Activated CD8-positive, alpha-beta memory T cell treated with anti-CD3 and anti-CD28 coated beads, Interleukin-2, amount 50 U/mL, for 24 hours (primary cell): ENCODE data around the gene RFX5.
"Not testable (repeated sequence)": the region's sequence is repeated elsewhere in the genome, so short reads cannot be mapped to it uniquely, and the experiment has no call there.

Source experiments
- DNase-seq: peaks from one replicate; pipeline ENCODE4 v3.0.0-alpha.2; 2020; ENCODE audit errors: extremely low read depth

RFX5 gene

DNA sequence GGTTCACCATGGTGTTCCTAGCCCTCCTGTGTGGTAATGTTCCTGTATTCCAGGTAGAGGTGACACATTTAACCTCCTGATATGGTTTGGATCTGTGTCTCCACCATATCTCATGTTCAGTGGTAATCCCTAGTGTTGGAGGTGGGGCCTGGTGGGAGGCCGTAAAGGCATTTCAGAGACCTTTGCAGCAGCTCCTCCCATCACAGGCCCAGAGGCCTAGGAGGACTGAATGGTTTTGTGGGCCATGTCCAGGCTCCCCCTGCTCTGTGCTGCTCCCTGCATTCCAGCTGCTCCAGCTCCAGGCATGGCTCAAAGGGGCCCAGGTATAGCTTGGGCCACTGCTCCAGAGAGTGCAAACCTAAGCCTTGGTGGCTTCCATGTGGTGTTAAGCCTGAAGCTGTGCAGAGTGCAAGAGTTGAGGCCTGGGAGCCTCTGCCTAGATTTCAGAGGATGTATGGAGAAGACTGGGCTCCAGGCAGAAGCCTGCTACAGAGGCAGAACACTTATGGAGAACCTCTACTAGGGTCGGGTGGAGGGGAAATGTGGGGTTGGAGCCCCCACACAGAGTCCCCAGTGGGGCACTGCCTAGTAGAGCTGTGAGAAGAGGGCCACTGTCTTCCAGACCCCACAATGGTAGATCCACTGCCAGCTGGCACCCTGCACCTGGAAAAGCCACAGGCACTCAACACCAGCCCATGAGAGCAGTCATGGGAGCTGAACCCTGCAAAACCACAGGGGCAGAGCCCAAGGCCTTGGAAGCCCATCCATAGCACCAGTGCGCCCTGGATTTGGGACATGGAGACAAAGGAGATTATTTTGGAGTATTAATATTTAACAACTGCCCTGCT is 15.5 kb upstream of the RFX5 start:
- no peak for DNase-seq

GRCh38 chr1:151361883-151362282 is 14.8 kb upstream of the RFX5 start:
- DNase-seq: no peak

DNA sequence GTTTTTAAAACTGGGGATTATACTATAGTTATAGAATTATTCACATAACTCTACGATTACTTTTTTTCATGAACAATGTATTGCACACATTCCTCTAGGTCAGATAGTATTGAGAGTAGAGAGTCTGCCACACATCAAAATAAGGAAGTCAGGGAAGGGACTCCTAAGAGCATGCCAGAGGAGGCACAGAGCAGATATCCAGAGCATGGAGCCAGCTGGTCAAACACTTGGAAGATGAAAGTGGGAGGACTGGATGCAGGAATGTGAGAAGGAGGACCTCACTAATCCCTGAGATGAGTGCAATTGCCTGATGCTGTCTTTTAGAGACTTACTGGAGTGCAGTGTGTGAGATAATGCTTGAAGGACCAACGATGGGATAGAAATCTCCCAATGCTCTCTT is 9.6 kb upstream of the RFX5 start:
- DNase-seq: no peak

DNA sequence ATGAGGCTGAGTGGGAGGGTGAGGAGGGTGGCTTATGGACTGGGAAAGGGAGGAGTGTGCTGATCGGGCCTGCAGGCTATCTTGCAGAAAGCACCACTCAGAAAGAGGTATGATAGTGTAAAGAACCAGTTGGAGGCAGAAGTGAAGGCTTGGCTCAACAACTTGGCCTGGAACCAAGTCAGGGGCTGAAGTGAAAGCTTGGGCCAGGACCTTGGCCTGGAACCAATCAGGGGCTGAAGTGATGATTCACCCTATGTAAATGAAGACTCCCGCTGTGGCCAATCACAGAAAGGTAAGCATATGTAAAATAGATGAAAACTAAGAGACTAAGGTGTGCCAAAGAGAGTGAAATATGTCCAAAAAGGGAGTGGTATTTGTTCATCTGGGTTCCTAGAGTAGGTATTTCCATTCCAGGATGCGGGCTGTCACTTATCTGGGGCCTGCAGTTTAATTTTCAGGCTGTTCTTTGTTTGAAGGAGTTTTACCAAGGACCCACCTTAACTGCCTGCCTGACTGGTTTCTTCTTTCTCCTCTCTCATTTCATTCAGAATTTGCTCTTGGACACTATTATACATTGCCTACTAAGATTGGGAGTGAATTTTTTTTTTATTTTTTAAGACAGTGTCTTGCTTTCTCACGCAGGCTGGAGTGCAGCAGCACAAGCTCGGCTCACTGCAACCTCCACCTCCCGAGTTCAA is 5.1 kb upstream of the RFX5 start:
- no peak for DNase-seq

- DNase-seq: not testable (repeated sequence)
Observed at GRCh38 chr1:151350323-151350722, 3.3 kb upstream of the RFX5 start.

DNA sequence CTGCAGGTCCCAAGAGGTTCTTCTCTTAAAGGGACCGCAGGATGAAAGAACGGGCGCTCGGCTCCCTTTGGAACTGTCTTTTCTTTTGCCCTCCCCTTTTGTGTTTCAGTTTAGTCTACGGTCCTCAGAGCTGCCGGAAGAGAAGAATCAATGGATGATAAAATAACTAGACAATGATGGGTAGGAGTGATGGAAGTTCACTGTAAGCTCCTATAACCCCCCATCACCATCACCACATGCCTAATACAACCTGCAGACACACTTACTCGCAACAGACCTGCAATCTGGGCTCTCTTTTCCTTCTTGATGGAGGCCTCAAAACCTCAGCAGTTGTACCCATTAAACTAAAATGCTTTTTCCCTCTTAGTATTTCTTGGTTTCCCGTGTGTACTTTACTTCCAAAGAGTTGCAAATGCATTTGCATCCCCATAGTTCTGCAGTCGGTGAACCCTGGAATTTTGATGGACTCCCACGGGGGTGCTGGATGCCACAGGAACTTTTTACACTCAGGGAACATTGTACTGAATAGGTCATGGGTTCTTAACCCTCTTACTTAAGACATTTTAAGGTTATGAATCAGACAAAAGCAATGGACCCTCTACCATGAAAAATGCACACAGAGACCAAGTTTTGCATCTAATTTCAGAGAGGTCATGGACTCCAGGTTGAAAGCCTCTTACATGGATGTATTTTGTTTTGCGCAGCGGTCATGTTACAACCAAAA is 633 bp upstream of the RFX5 start:
- DNase-seq: no peak

DNA sequence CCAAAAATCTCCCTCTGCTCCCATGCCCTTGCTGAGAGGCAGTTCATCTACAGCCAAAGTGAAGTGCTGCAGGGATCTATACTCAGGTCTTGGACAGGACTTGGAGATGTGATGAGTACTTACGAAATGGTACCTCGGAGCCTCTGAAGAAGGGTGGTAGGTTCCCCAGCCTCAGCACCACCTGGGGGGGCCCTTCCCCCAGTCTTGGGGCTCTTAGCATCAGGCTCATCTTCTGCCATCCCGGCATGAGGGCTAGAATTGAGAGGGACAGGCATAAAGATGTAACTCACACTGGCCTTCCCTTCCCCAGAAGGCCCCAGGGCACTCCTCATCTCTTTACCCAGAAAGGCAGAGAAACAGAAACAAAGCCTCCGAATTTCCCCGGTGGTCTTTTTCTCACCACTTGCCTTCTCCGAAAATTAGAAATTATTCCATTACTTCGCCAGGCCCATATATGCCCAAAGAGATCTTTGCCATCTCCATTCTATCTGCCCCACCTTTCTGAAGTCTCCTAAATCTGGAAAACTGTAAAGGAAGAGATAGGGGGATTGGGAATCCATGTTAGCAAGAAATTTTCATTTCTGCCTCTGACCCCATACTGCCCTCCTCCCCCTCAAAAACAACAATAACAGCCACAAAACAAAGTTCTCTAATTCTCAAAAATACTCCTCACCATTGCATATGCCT is 827 bp downstream of the RFX5 start:
- DNase-seq: no peak

DNA sequence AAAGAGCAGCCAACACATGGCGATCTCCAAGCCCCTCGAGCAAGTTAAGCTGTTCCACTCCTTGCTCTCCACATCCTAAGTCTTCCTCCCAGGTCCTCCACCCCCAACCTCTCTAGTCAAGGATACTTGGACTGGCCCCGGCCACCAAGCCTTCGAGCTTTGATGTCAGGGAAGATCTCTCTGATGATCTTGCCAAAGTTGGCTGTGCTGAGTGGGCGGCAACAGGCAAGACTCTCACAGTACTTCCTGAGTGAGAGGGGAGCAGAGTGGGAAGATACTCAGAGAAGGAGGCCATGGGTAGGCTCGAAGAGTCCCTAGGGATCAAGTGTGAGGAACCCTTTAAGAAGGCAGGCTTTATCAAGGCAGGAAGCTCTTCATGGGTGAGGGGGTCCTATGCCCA is 2.8 kb downstream of the RFX5 start:
- DNase-seq: no peak

DNA sequence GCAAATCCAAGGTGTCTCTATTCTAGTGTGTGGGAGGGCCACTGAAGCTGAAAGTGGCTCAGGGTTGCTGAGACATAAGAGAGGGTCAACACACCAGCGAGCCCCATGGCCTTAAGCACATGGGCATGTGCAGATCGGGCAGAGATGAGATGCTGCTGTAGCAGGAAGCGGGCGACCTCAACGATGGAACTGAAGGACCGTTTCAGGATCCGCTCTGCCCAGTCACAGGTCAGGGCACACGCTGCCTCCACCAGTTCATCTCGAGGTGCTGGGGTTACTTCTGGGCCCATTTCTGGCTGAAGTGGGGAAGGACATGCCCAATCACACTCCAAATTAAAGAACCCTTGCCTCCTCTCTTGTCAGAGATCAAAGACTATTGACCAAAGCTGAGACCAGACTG is 3.5 kb downstream of the RFX5 start:
- no peak for DNase-seq

DNA sequence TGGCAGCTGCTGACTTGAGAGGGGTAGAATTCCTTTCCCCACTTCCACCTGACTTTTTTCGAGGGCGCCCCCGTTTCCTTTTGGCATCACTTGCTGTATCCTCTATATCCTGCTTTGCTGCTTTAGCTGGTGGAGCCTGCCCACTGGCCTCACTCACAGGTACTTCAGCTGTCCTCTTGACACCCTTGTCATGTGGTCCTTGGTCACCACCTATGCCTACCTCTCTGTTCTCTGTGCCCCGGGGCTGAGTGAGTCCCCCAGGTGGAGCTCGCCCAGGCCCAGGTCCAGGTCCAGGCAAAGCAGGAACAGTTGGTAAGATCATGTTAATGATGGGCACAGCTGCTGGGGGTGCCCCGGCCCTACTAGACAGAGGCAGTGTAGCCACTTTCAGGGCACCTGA is 4.5 kb downstream of the RFX5 start:
- DNase-seq: no peak

GRCh38 chr1:151342021-151342420 is 5.0 kb downstream of the RFX5 start:
- DNase-seq: no peak

DNA sequence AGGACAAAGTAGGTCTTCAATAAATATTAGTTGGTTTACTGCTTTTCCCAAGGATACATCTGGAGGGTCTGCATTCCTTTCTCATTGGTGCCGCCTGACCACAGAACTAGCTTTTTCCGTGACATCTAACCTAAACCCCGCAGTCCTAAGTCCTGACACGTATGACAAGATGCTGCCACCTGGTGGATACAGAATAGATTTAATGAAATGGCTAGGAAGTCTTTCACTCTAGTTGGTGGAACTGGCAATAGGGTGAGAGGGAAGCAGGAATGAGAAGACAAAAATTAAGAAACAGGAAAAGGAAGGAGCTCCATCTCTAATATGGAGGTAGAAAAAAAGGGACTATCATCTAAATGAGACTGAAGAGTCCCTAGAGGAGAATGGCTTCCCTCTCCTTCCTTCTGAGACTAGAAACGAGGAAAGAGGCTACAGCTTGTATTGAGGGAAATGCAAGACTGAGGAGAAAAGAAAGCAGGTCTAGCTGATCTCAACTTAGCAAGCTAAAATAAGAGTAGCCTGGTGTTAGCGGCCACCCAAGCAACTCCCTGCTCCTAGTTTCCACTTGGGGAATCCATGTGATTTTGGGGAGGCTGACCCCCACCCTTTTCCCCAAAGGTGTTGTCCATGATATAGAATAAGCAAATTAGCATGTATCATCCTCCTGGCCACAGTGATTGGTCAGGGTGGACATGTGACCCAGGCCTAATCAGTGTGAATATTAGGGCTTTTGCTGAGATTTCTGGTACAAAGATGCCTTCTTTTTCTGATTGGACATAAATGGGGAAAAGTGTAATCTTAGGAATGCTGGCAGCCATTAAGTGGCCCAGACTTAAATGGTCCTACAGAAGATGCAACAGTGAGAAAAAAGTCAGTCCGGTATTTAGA is 5.9 kb downstream of the RFX5 start:
- peak; percentile 15 for DNase-seq

DNA sequence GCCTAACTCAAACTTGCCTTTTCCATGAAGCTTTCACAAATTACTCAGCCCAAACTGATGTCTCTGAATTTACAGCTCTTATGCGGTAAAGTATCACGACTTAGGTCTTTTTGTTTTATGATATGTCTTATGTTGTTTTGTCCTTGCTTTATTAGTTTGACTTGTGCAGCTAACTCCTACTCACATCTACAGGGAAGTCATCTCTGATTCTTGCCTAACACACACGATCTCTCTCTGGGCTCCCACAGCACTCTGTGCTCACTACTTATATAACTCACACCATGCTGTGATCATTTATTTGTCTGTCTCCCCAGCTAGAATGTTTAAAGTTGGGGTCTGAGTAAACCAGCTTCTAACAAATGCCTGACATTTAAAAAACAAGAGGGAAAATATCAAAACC is 10.5 kb downstream of the RFX5 start:
- DNase-seq: no peak

GRCh38 chr1:151334822-151335221 is 12.2 kb downstream of the RFX5 start:
- no peak for DNase-seq

GRCh38 chr1:151327903-151328674 is 19.0 kb downstream of the RFX5 start:
- no peak for DNase-seq

DNA sequence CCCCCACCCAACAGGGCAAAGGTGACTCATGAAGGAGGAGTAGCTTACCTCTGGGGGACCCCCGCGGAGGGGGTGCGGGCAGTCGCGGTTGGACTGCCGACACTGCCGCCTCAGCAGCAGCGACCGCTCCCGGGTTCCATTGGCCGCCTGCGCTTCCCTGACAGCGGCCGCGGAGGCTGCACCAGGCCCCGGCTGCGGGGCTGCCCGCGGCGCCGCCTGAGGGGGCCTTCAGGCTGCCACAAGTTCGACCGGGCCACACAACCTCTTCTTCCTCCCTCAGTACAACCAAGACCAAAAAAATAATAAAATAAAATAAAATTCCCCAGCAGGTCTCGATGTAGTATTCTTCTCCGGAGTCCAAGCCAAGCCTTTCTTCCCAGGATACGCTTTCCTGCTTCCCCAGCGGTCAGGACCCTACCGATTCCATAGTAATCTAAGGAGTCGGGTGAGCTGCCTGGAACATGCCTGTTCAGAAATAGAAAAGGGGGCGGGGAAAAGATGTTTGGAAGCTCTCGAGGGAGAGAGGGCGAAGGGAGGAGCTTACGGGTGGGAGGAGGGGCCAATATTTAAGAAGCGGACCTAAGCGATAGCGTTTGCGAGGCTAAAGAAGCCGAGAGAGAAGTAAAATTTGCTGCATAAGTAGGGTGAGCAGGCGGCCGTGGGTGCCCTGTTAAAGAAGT is 19.7 kb downstream of the RFX5 start, which contains the start of gene PI4KB:
TSS of gene PI4KB (minus strand) at position 194 of the 680 bp plus-strand sequence. CDS start 10,935 bp downstream, outside the sequence.
- peak; percentile 74 for DNase-seq

GRCh38 chr1:151326619-151327222 is 20.3 kb downstream of the RFX5 start:
- no peak for DNase-seq

DNA sequence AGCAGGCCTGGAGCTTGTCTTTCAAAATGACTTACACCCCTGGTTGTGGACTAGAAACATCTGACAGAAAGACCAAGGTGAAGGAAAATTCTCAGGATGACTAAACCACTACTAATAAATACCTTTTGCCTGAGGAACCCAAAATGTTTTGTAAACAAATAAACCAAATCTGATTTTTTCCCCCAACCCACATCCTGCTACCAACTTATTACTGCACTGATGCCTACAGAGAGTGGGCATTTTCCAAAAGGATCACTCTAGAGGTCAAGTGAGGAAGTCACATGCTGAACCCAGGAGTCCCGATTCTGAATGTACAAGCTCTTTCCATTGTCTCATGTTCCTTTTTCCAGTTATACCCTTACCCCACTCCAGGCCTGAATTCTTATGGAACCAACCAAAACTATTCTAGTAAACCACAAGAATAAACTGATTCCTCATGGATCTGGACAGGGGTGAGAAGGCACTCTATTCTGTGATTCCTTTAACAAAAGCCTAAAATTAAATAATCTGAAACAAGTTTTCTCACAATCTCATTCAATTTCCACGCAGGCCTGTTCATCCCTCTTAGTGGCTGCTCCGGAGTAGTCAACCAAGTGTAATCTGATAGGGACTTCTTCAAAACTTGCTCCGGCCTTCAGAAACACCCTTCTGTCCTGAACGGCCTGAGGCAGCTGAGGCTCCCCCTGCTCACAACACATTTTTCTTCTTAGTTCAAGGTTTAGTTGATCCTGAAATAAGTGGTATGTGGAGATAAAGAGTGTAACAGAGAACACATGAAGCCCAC is 21.2 kb downstream of the RFX5 start:
- no peak for DNase-seq
